Activated CD4-positive, alpha-beta memory T cell treated with anti-CD3 and anti-CD28 coated beads, Interleukin-2, amount 10 ng/mL, durations not matched to agents 7 days and 5 days (primary cell): ENCODE results near the gene PLXND1. TPM values are rescaled to one million over a fixed set of nuclear protein-coding genes. Genes with fewer than 3 reads are reported as not detected.
"Not testable (repeated sequence)": the region's sequence is repeated elsewhere in the genome, so short reads cannot be mapped to it uniquely, and the experiment has no call there.

ENCODE experiments used
- CTCF ChIA-PET: fragments of 350-600 bp; sonication (Branson Sonifier 250); formaldehyde crosslinking; loops from one replicate; lab custom pipeline; 2021; ENCODE audit warnings: antibody characterized with exemption, inconsistent platforms; lab: Charles Lee
- POLR2A ChIA-PET: fragments of 350-600 bp; sonication (Branson Sonifier 250); formaldehyde crosslinking; loops from one replicate; lab custom pipeline; 2021; ENCODE audit warnings: antibody characterized with exemption; lab: Charles Lee
- DNase-seq: peaks from one replicate; pipeline ENCODE4 v3.0.0-alpha.2; 2020
- H3K27ac Mint-ChIP-seq: one replicate; pipeline ENCODE4 v1.8.0; 2021; ENCODE audit warnings: mild to moderate bottlenecking, mixed read lengths
- H3K27me3 Mint-ChIP-seq: one replicate; pipeline ENCODE4 v1.8.0; 2021; ENCODE audit warnings: mixed read lengths
- H3K36me3 Mint-ChIP-seq: one replicate; pipeline ENCODE4 v1.8.0; 2021; ENCODE audit warnings: low read depth, mixed read lengths
- H3K4me1 Mint-ChIP-seq: one replicate; pipeline ENCODE4 v1.8.0; 2021; ENCODE audit warnings: mixed read lengths
- H3K4me3 Mint-ChIP-seq: one replicate; pipeline ENCODE4 v1.8.0; 2021; ENCODE audit warnings: mild to moderate bottlenecking, mixed read lengths
- H3K9me3 Mint-ChIP-seq: one replicate; pipeline ENCODE4 v1.8.0; 2021; ENCODE audit warnings: mixed read lengths
- total RNA-seq, 2 experiments: library from RNA; stranded (reverse); gene quantifications; one replicate each; pipeline ENCODE4 v1.2.3, GENCODE V29; 2021

Gene PLXND1
- total RNA-seq, 2 experiments from 2014 or later, result 13.4 to 18.0 TPM

DNA sequence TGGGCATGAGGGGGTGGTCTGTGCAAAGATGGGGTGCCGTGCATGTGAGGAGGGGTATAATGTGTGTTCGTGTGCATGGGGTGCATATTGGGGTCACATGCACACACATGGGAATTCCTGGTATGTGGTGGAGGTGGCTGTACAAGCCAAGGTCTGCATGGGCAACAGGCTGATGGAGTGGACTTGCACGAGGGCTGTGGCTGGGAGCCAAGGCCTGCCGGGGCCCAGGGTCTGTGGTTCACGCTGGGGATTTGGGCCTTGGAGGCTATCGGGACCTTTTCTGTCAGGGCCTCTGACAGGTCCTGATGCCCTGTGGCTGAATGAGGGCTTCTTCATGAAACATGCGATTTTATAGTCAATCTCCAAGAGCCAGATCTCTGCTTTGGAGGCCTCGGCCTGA lies 9.8 kb upstream of the PLXND1 start:
- CTCF ChIA-PET, result no interaction called here

DNA sequence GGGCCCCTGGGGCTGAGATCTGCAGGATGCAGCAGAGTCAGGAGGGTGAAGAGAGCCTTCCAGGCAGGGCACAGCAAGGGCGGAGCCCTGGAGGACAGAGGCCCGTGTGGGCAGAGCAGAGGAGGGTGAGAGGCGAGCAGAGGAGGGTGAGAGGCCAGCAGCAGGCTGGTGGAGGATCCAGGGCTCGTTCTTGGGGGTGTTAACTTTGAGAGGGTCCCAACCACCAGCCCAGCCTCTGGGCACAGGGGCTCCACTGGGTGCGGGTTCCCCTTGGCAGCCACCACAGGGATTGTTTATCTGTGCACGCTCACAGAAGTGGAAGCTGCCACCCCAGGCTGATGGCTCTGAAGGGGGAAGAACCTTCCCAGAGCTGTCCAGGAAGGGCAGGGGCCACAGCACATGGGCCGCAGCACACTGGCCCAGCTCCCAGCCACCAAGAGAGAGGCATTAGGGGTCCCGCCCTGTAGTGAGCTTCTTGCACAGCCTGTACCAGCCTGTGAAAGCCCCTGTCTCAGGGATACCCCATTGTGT lies 9.3 kb upstream of the PLXND1 start:
- H3K36me3 Mint-ChIP-seq, result no peaks in the 10 kb centered on the region
- ChIA-PET POLR2A (no interaction called here), CTCF (no interaction called here)

More for the DNA sequence above, 9.8 kb upstream of the PLXND1 start:
- Mint-ChIP-seq H3K9me3 (no peaks in the 10 kb centered on the region), H3K27me3 (no peaks in the 10 kb centered on the region), H3K4me3 (no peak overlapping the region), H3K36me3 (no peaks in the 10 kb centered on the region), H3K4me1 (peaks cover 9% of the 10 kb centered on the region), H3K27ac (no peak overlapping the region)
- no peak for DNase-seq
- POLR2A ChIA-PET, result no interaction called here

DNA sequence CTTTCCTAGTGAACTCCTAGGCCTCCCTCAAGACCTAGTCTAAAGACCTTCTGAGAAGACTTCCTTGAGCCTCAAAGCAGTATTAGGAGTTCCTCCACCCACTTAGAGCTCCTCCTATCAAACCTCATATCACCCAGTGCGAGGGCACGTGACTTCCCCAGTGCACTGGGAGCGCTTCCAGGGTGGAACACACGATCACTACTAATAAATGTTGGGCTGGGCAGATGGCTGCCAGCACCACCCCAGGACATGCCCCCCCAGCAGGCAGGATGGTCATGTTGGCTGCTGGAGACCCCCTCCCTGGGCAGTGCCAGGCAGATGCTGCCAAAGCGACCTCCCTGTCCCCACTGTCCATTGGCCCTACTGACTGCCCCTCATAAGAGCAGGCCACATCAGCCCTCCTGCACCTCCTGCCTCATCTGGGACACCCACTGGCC lies 8.5 kb upstream of the PLXND1 start:
- no peak overlapping the region for H3K27ac Mint-ChIP-seq
- H3K9me3 Mint-ChIP-seq, result no peaks in the 10 kb centered on the region
- DNase-seq, result no peak
- no peaks in the 10 kb centered on the region for H3K27me3 Mint-ChIP-seq
- CTCF ChIA-PET, result no interaction called here
- no peak overlapping the region for H3K4me3 Mint-ChIP-seq
- peaks cover 9% of the 10 kb centered on the region for H3K4me1 Mint-ChIP-seq
- POLR2A ChIA-PET, result no interaction called here
- H3K36me3 Mint-ChIP-seq, result no peaks in the 10 kb centered on the region

More for the DNA sequence above, 9.3 kb upstream of the PLXND1 start:
- H3K9me3 Mint-ChIP-seq, result no peaks in the 10 kb centered on the region
- H3K4me1 Mint-ChIP-seq, result peaks cover 9% of the 10 kb centered on the region
- H3K4me3 Mint-ChIP-seq, result no peak overlapping the region
- no peak overlapping the region for H3K27ac Mint-ChIP-seq
- no peaks in the 10 kb centered on the region for H3K27me3 Mint-ChIP-seq
- DNase-seq, result no peak

DNA sequence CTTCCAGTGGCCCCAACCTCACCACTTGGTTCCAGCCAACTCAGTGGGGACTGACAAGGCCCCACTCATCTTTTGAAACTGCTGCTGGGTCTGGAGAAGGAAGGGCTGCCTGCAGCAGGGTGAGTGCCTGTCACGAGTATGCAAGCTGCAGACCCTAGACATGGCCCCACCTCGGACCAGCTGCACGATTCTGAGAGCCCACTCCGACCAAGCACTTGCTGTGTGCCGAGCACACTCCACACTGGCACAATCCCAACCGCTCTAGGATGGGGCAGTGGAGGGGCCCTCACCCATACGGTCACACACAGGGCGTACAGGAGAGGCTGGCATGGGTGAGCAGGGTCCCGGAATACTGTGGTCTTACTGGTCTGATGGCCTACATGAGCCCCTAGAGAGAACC lies 8.0 kb upstream of the PLXND1 start:
- H3K4me3 Mint-ChIP-seq, result no peak overlapping the region
- CTCF ChIA-PET, result no interaction called here

DNA sequence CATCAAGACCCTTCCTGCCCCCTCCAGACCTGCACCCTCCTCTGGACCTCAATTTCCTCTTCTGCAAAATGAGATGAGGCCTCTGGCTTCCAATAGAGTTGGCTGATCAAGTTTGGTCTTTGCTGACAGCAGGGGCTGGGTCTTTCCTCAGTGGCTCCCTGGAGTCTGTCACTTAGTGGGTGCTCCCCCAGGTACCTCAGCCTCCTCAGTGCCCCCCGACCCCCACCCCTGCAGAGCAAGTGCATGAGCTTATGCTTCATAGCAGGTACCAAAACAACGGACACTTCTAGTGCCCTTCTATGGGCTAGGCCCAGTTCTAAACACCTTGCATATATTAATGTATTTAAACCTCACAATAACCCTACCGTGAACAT lies 6.9 kb upstream of the PLXND1 start:
- no peak for DNase-seq
- H3K4me3 Mint-ChIP-seq, result no peak overlapping the region
- H3K27me3 Mint-ChIP-seq, result peaks cover 11% of the 10 kb centered on the region
- peaks cover 5% of the 10 kb centered on the region for H3K4me1 Mint-ChIP-seq
- no peak overlapping the region for H3K27ac Mint-ChIP-seq
- no peaks in the 10 kb centered on the region for H3K9me3 Mint-ChIP-seq
- no peaks in the 10 kb centered on the region for H3K36me3 Mint-ChIP-seq
- CTCF ChIA-PET, result no interaction called here
- POLR2A ChIA-PET, result no interaction called here

More for the DNA sequence above, 8.0 kb upstream of the PLXND1 start:
- H3K9me3 Mint-ChIP-seq, result no peaks in the 10 kb centered on the region
- POLR2A ChIA-PET, result no interaction called here
- H3K4me1 Mint-ChIP-seq, result peaks cover 9% of the 10 kb centered on the region
- H3K27ac Mint-ChIP-seq, result no peak overlapping the region
- H3K36me3 Mint-ChIP-seq, result no peaks in the 10 kb centered on the region
- peaks cover 3% of the 10 kb centered on the region for H3K27me3 Mint-ChIP-seq
- DNase-seq, result no peak

DNA sequence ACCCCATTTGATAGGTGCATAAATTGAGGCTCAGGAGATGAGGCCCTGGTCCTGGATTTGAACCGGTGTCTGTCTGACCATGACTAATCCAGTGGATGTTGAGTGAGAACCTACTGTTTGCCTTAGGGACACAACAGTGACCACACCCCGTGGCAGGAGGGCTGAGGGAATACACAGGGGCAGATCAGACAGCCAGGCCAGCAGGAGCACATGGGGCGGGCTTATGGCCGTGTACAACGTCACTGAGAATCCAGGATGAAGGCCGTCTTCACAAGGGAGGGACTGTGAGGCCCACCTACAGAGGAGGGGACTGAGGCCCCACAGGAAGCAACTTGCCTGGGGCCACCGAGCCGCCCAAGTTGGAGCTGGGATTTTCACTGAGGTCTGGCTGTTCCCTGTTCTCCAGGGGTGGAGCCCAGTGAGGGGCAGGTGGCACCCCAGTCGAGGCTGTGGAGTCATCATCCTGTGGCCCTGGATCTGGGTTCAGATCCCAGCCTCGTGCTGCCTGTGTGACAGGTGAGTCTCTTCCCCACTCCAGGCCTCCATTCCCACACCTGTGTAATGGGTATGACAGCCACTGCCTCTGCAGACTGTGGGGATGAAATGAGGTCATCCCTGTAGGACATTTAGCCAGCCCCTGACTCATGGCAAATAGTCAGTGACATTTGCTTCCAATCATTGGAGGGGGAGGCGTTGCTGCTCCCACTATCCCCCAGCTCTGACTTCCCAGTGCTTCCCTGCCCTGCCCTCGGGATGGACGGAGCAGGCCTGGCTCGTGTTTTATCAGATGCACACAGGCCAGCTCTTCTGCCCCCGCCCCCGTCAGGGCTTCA lies 6.3 kb upstream of the PLXND1 start:
- no peak for DNase-seq
- no peaks in the 10 kb centered on the region for H3K9me3 Mint-ChIP-seq
- no peak overlapping the region for H3K4me3 Mint-ChIP-seq
- ChIA-PET POLR2A (no interaction called here), CTCF (no interaction called here)
- H3K4me1 Mint-ChIP-seq, result peaks cover 3% of the 10 kb centered on the region
- no peak overlapping the region for H3K27ac Mint-ChIP-seq
- peaks cover 14% of the 10 kb centered on the region for H3K27me3 Mint-ChIP-seq
- H3K36me3 Mint-ChIP-seq, result no peaks in the 10 kb centered on the region

DNA sequence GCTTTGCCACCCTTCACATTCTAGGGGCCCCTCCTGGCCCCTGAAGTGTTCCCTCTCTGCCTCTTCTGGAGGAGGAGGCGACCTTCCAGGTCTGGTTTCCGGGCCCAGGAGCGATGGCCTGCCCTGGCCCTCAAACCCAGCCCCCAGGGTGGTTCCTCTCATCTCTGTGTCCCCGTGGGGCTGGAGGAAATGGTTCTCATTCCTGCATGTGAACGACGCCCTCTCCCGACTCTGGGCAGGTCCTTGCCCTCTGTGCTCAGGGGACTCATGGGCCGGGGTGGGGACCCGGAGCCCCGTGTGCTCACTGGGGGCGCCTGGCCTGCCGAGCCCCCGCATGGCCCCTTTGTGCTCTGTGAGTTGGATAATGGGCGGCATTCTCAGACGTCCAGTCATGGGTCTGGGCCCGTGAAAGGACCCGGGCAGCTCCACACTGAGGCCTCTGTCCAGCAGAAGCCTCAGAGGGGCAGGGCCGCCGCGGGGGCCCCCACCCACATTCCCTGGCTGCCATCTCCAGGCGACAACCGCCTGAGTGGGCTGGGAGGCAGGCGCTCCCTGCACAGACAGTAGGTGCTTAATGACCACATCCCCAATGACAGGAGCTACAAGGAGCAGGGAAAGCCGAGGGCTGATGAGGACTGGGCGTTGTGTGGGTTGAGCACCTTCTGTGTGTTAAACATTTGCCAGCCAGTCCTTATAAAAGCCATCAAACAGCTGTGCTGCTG lies 5.5 kb upstream of the PLXND1 start:
- Mint-ChIP-seq H3K9me3 (no peaks in the 10 kb centered on the region), H3K4me3 (no peak overlapping the region), H3K36me3 (no peaks in the 10 kb centered on the region), H3K27me3 (peaks cover 21% of the 10 kb centered on the region), H3K4me1 (peaks cover 7% of the 10 kb centered on the region), H3K27ac (no peak overlapping the region)
- ChIA-PET POLR2A (no interaction called here), CTCF (no interaction called here)
- DNase-seq, result no peak

DNA sequence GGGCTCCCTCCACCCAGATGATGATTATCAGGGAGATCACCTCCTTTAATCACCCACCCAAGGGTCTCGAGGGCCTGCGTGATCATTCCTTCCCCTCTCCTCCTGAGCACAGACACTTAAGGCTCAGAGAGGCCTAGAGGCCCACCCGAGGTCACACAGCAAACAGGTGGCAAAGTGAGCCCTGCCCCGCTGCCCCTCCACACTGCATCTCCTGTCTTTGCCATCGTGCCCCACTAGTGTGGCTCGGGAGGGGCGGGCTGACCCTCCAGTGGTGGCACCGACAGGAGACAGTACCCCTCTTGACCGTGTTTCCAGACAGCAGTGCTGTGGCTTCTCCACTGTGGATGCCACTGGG lies 4.9 kb upstream of the PLXND1 start:
- Mint-ChIP-seq H3K36me3 (no peaks in the 10 kb centered on the region), H3K27me3 (peaks cover 23% of the 10 kb centered on the region), H3K4me3 (no peak overlapping the region), H3K27ac (no peak overlapping the region), H3K4me1 (peaks cover 9% of the 10 kb centered on the region), H3K9me3 (no peaks in the 10 kb centered on the region)
- ChIA-PET POLR2A (no interaction called here), CTCF (no interaction called here)
- no peak for DNase-seq

DNA sequence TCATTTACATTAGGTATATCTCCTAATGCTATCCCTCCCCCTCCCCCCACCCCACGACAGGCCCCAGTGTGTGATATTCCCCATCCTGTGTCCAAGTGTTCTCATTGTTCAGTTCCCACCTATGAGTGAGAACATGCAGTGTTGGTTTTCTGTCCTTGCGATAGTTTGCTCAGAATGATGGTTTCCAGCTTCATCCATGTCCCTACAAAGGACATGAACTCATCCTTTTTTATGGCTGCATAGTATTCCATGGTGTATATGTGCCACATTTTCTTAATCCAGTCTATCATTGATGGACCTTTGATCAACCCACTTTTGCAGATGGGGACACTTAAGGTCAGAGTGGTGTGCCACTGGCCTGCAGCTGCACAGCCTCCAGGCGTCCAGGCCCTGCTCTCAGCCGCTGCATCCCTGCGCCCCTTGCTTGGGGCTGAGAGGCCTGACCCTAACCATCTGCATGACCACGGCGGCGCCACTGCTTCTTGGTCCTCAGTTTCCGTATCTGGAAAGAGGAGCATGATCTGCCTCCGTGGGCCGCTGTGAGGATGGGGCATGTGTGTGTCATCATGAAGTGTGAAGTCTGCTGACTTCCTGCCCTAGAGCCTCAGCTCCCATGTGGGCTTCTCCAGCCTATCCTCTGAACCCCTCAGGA lies 4.4 kb upstream of the PLXND1 start:
- H3K9me3 Mint-ChIP-seq, H3K4me3 Mint-ChIP-seq, H3K36me3 Mint-ChIP-seq, H3K4me1 Mint-ChIP-seq, CTCF ChIA-PET, DNase-seq, POLR2A ChIA-PET, H3K27ac Mint-ChIP-seq: not testable (repeated sequence)
- peaks cover 23% of the 10 kb centered on the region for H3K27me3 Mint-ChIP-seq

DNA sequence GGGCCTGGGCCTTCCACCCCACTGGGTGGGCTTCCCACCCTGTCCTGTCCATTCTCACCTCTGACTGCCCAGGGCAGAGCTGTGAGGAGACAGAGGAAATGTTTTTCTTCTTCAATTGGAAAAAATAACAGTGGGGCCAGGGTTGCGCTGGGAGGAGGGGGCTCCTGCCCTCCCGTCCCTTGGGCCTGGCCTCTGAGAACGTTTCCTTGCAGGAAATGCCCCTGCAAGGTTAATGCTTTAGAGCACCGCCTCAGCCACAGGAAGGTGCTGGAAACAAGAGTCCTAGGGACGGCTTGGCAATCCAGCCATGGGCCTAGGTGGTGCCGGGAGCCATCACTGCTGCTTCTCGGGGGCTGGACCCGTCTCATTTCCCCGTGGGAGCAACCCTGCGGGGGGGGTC lies 3.8 kb upstream of the PLXND1 start:
- Mint-ChIP-seq H3K27ac (no peak overlapping the region), H3K4me3 (no peak overlapping the region), H3K9me3 (no peaks in the 10 kb centered on the region), H3K36me3 (peaks cover 2% of the 10 kb centered on the region), H3K27me3 (peaks cover 27% of the 10 kb centered on the region), H3K4me1 (peaks cover 13% of the 10 kb centered on the region)
- CTCF ChIA-PET, result no interaction called here
- no peak for DNase-seq
- POLR2A ChIA-PET, result no interaction called here

DNA sequence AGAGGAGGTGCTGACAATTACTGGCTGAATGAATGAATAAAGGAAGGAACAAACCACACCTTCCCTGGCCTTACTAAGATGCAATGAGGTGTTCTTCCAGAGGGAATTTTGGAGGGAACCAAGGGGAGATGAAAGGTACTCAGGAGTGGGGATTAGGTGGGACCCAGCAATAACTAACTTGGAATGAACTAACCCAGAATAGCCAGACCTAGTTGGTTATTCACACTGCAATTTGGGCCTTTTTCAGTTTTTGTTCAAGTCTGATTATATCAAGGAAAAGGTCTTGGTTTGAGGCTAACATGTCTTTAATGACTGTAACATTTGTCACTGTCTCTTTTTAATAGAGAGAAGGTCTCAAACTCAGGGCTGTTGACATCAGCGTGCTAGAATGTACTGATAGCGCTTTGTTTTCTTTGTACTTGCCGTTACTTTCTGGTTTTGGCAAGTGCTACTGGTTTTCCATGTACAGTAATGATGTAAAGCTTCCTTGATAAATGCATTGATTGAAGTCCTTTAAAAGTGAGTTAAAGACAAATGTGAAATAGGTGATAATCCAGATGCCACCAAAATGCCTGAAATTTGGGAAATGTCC lies 3.2 kb upstream of the PLXND1 start:
- H3K4me3 Mint-ChIP-seq, result no peak overlapping the region
- H3K4me1 Mint-ChIP-seq, result peaks cover 13% of the 10 kb centered on the region
- H3K9me3 Mint-ChIP-seq, result no peaks in the 10 kb centered on the region
- ChIA-PET CTCF (no interaction called here), POLR2A (no interaction called here)
- no peak for DNase-seq
- peaks cover 33% of the 10 kb centered on the region for H3K27me3 Mint-ChIP-seq
- peaks cover 2% of the 10 kb centered on the region for H3K36me3 Mint-ChIP-seq
- H3K27ac Mint-ChIP-seq, result no peak overlapping the region

DNA sequence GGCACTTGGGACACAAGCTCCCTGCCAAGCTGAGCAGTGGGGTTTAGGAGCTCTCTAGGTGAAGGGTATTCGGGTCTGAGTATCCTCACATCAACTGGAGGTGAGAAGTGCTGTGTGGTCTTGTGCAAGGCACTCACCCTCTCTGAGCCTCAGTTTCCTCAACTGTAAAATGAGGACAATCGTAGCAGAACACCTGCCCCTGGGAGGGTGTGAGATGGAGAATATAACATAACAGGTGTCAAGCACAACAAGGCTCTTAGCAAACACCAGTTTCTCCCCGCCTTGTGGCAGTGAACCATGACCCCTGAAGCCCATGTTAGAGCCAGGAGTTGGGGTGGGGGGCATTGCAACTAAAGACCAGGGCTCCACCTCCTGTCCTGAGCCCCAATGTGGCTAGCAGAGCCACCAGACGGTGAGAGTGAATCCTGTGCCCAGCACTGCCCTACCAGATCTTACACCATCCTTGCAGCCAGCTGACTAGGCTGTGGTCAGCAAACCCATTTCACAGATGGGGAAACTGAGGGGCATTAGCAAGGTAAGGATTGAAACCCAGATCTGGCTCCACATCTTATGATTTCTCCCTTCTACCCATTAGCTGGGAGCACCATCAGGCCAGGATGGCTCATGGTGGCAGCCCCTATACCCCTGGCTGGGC lies 2.6 kb upstream of the PLXND1 start:
- Mint-ChIP-seq H3K9me3 (no peaks in the 10 kb centered on the region), H3K36me3 (peaks cover 2% of the 10 kb centered on the region), H3K4me3 (no peak overlapping the region), H3K27ac (no peak overlapping the region), H3K27me3 (peaks cover 39% of the 10 kb centered on the region), H3K4me1 (peaks cover 13% of the 10 kb centered on the region)
- ChIA-PET CTCF (no interaction called here), POLR2A (no interaction called here)
- no peak for DNase-seq
